Esophagus (tissue), 2 donors: ENCODE results near the gene AMY1C. TPM values are rescaled to one million over a fixed set of nuclear protein-coding genes. Genes with fewer than 3 reads are reported as not detected.
"Not testable (repeated sequence)": the region's sequence is repeated elsewhere in the genome, so short reads cannot be mapped to it uniquely, and the experiment has no call there.

ENCODE experiments used
- H3K27ac ChIP-seq, 2 donors: one replicate each; pipeline ENCODE4 v1.5.1; 2013; ENCODE audit warnings: low read depth in 2 of 2, mild to moderate bottlenecking in 2 of 2, inconsistent platforms in 1 of 2, low read length in 1 of 2, moderate library complexity in 1 of 2
- H3K27me3 ChIP-seq, 2 donors: one replicate each; pipeline ENCODE4 v1.6.1; 2013; ENCODE audit warnings: low read length in 2 of 2, control low read depth in 1 of 2, mild to moderate bottlenecking in 1 of 2; ENCODE audit not compliant: insufficient read depth in 2 of 2, control insufficient read depth in 1 of 2
- H3K36me3 ChIP-seq, 2 donors: one replicate each; pipeline ENCODE4 v1.6.1; 2013; ENCODE audit warnings: low read length in 1 of 2; ENCODE audit not compliant: control insufficient read depth in 2 of 2, insufficient read depth in 2 of 2
- H3K4me1 ChIP-seq, 2 donors: one replicate each; pipeline ENCODE4 v1.6.1; 2013; ENCODE audit warnings: low read length in 1 of 2; ENCODE audit not compliant: control insufficient read depth in 2 of 2, insufficient read depth in 2 of 2
- H3K4me3 ChIP-seq, 2 donors: one replicate each; pipeline ENCODE4 v1.5.1; 2013; ENCODE audit warnings: low read length in 2 of 2, mild to moderate bottlenecking in 2 of 2, low read depth in 1 of 2, moderate library complexity in 1 of 2
- H3K9me3 ChIP-seq, 2 donors: one replicate each; pipeline ENCODE4 v1.6.1; 2013; ENCODE audit warnings: mild to moderate bottlenecking in 2 of 2, low read depth in 1 of 2, low read length in 1 of 2, moderate library complexity in 1 of 2; ENCODE audit not compliant: control insufficient read depth in 2 of 2, insufficient read depth in 1 of 2
- WGBS, 2 donors: extraction: QIAGEN DNeasy Blood & Tissue Kit; methylation state at CpG; one replicate each; pipeline ENCODE4 v1.1.7; 2013; 5-methylcytosine and 5-hydroxymethylcytosine counted together
- polyA plus RNA-seq, 2 donors: library from polyadenylated mRNA; stranded (reverse); fragments of 200-250 nt; gene quantifications; one replicate each; pipeline ENCODE4 v1.2.3, GENCODE V29; 2013
- donor health status: healthy with polysubstance abuse.
- donor health status: Bipolar disorder and iron deficiency.

The AMY1C gene
- polyA plus RNA-seq, result under 1 TPM in 1 of 2 donors, not detected in 1; 0.07 TPM

GRCh38 chr1:103749598-103749997 is at the start of gene AMY1C:
Gene AMY1C, plus strand, starts transcription at chr1:103749898. Its CDS starts 572 bp downstream, at chr1:103750470.
- H3K27me3 ChIP-seq, H3K36me3 ChIP-seq, H3K4me1 ChIP-seq, H3K27ac ChIP-seq, H3K9me3 ChIP-seq, H3K4me3 ChIP-seq: not testable (repeated sequence)
- no CpG with 5 or more reads among the region's 5 CpGs for WGBS, 2 donors

- not testable (repeated sequence) for H3K9me3 ChIP-seq, H3K4me1 ChIP-seq, H3K36me3 ChIP-seq, H3K27ac ChIP-seq, H3K27me3 ChIP-seq, H3K4me3 ChIP-seq
- WGBS, 2 donors, result no CpG with 5 or more reads among the region's 4 CpGs
Observed at GRCh38 chr1:103700669-103701068, 49.0 kb upstream of the AMY1C start.

- not testable (repeated sequence) for H3K4me3 ChIP-seq, H3K9me3 ChIP-seq, H3K27me3 ChIP-seq, H3K4me1 ChIP-seq, H3K27ac ChIP-seq, H3K36me3 ChIP-seq
- no CpG with 5 or more reads among the region's 4 CpGs for WGBS, 2 donors
Observed at GRCh38 chr1:103701256-103701655, 48.4 kb upstream of the AMY1C start.

- WGBS, 2 donors, result no CpG with 5 or more reads among the region's 3 CpGs
- H3K36me3 ChIP-seq, H3K4me3 ChIP-seq, H3K27me3 ChIP-seq, H3K4me1 ChIP-seq, H3K27ac ChIP-seq, H3K9me3 ChIP-seq: not testable (repeated sequence)
Observed at GRCh38 chr1:103707670-103708069, 42.0 kb upstream of the AMY1C start.

- H3K4me1 ChIP-seq, H3K4me3 ChIP-seq, H3K36me3 ChIP-seq, H3K27ac ChIP-seq, H3K9me3 ChIP-seq, H3K27me3 ChIP-seq: not testable (repeated sequence)
- no CpG with 5 or more reads among the region's 3 CpGs for WGBS, 2 donors
Observed at GRCh38 chr1:103710381-103710780, 39.3 kb upstream of the AMY1C start.

- not testable (repeated sequence) for H3K9me3 ChIP-seq, H3K4me3 ChIP-seq, H3K27me3 ChIP-seq, H3K36me3 ChIP-seq, H3K27ac ChIP-seq, H3K4me1 ChIP-seq
- 73 to 78% methylated on average over 6 of the region's 6 CpGs for WGBS, 2 donors
Observed at GRCh38 chr1:103717404-103717803, 32.3 kb upstream of the AMY1C start.

- H3K4me1 ChIP-seq, H3K27ac ChIP-seq, H3K9me3 ChIP-seq, H3K27me3 ChIP-seq, H3K4me3 ChIP-seq, H3K36me3 ChIP-seq: not testable (repeated sequence)
- no CpG with 5 or more reads among the region's 2 CpGs for WGBS, 2 donors
Observed at GRCh38 chr1:103721473-103721872, 28.2 kb upstream of the AMY1C start.

- H3K27ac ChIP-seq, H3K27me3 ChIP-seq, H3K36me3 ChIP-seq, H3K9me3 ChIP-seq, H3K4me3 ChIP-seq, H3K4me1 ChIP-seq: not testable (repeated sequence)
- no CpG with 5 or more reads among the region's 3 CpGs for WGBS, 2 donors
Observed at GRCh38 chr1:103735334-103735733, 14.4 kb upstream of the AMY1C start.

GRCh38 chr1:103738031-103738430 is 11.7 kb upstream of the AMY1C start:
- not testable (repeated sequence) for H3K4me3 ChIP-seq, H3K27ac ChIP-seq
- WGBS, 2 donors, result no CpG with 5 or more reads among the region's 3 CpGs

GRCh38 chr1:103744449-103744848 is 5.2 kb upstream of the AMY1C start:
- not testable (repeated sequence) for H3K27ac ChIP-seq, H3K36me3 ChIP-seq, H3K4me3 ChIP-seq, H3K9me3 ChIP-seq, H3K27me3 ChIP-seq, H3K4me1 ChIP-seq
- no CpG with 5 or more reads among the region's 4 CpGs for WGBS, 2 donors

More at GRCh38 chr1:103738031-103738430, 11.7 kb upstream of the AMY1C start:
- not testable (repeated sequence) for H3K4me1 ChIP-seq, H3K36me3 ChIP-seq, H3K27me3 ChIP-seq, H3K9me3 ChIP-seq
